HG03095 (cell line): ENCODE measurements around the gene FCER1G.

Source experiments
- ATAC-seq: cut with Tn5 transposase; IDR thresholded peaks from one replicate; pipeline ENCODE4 v1.9.1; 2021; ENCODE audit warnings: moderate library complexity; ENCODE audit not compliant: unreplicated experiment

FCER1G gene

GRCh38 chr1:161261261-161262235, 46.5 kb downstream of the FCER1G start:
- ATAC-seq: no peak

GRCh38 chr1:161265305-161265704, 50.2 kb downstream of the FCER1G start:
- ATAC-seq: no peak

- no peak for ATAC-seq
Observed at GRCh38 chr1:161266202-161266601, 51.1 kb downstream of the FCER1G start.

- no peak for ATAC-seq
Observed at GRCh38 chr1:161266836-161267235, 51.7 kb downstream of the FCER1G start.

- no peak for ATAC-seq
Observed at GRCh38 chr1:161267321-161267720, 52.2 kb downstream of the FCER1G start.
